ENCODE results near the gene ETHE1.

Gene ETHE1

DNA sequence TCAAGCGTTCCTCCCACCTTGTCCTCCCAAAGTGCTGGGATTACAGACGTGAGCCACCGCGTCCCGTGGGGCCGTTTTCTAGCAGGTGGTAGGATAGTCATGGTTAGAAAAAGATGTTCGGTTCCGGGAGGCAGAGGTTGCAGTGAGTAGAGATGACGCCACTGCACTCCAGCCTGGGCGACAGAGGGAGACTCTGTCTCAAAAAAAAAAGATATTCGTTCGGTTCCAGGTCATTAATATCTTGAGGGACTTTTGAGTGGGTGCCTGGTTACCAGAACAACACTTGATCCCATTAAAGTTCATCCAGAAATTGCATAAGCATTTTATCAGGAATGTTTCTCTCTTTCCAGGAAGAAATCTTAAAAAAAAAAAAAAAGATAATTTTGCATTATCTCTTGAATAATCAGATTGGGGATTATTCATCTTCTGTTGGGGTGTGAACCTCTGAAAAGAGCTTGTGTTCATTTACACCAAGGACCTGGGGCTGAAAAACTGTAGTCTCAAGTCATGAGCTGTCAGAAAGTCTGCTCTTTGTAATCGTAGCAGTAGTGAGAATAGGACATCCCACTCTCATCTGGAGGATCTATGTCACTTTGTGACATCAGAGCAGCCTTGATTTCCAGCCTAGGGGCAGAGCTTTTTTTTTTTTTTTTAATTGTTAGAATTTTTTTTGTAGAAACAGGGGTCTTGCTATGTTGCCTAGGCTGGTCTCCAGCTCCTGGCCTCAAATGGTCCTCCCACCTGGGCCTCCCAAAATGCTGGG, 1.0 kb upstream of the ETHE1 start:
- H3K14ac ChIP-seq (ENCODE audit: low read length in 2 of 2) = no peak overlapping the region
- no peaks in the 10 kb centered on the region for H3K9me3 ChIP-seq (ENCODE audit: control insufficient read depth, low read length)
- peaks cover 15% of the 10 kb centered on the region for H3K79me1 ChIP-seq (replicated peaks; ENCODE audit: low read length, poor library complexity, severe bottlenecking)
- H3K4ac ChIP-seq (ENCODE audit: low read depth in 1 of 2, low read length in 2 of 2) = no peak overlapping the region
- no peak overlapping the region for H2BK12ac ChIP-seq (ENCODE audit: low read length in 2 of 2)
- no peaks in the 10 kb centered on the region for H3K27me3 ChIP-seq (ENCODE audit: control insufficient read depth in 1 of 2, insufficient read depth in 1 of 2, low read length in 2 of 2)
- no peak overlapping the region for H4K91ac ChIP-seq (ENCODE audit: low read length)
- H3K4me2 ChIP-seq (ENCODE audit: low read length, poor library complexity, severe bottlenecking) = no peak overlapping the region
- no peak overlapping the region for H4K8ac ChIP-seq (ENCODE audit: low read length)
- H3K4me3 ChIP-seq (ENCODE audit: insufficient read depth in 1 of 2, low read depth in 1 of 2, low read length in 2 of 2) = peak overlapping the region in 1 of 2 experiments; percentile 97
- peaks cover 24% of the 10 kb centered on the region for H3K4me1 ChIP-seq (ENCODE audit: control insufficient read depth, insufficient read depth, low read depth, low read length)
- no peak overlapping the region for H2AK5ac ChIP-seq (ENCODE audit: low read length, severe bottlenecking)
- WGBS = 62% methylated on average over 13 of the region's 13 CpGs
- no peak overlapping the region for H2BK15ac ChIP-seq (ENCODE audit: low read depth, poor library complexity, severe bottlenecking)
- H3K9ac ChIP-seq (ENCODE audit: low read length) = peak overlapping the region; percentile 93
- peak; percentile 37 for DNase-seq
- no peak overlapping the region for H3K27ac ChIP-seq (ENCODE audit: low read length, poor library complexity, severe bottlenecking)
- H2BK120ac ChIP-seq (ENCODE audit: low read depth, low read length) = no peak overlapping the region
- no peak overlapping the region for H3K23ac ChIP-seq (ENCODE audit: low read length in 2 of 2)
- H2BK5ac ChIP-seq (ENCODE audit: low read depth, low read length, poor library complexity, severe bottlenecking) = no peak overlapping the region
- no peaks in the 10 kb centered on the region for H3K36me3 ChIP-seq (ENCODE audit: control insufficient read depth in 1 of 2, insufficient read depth in 2 of 2, low read depth in 1 of 2, low read length in 2 of 2)
- no peak overlapping the region for H2AFZ ChIP-seq (ENCODE audit: low read depth, low read length)
- no peak overlapping the region for H3K18ac ChIP-seq (ENCODE audit: low read depth in 1 of 2, low read length in 2 of 2)

DNA sequence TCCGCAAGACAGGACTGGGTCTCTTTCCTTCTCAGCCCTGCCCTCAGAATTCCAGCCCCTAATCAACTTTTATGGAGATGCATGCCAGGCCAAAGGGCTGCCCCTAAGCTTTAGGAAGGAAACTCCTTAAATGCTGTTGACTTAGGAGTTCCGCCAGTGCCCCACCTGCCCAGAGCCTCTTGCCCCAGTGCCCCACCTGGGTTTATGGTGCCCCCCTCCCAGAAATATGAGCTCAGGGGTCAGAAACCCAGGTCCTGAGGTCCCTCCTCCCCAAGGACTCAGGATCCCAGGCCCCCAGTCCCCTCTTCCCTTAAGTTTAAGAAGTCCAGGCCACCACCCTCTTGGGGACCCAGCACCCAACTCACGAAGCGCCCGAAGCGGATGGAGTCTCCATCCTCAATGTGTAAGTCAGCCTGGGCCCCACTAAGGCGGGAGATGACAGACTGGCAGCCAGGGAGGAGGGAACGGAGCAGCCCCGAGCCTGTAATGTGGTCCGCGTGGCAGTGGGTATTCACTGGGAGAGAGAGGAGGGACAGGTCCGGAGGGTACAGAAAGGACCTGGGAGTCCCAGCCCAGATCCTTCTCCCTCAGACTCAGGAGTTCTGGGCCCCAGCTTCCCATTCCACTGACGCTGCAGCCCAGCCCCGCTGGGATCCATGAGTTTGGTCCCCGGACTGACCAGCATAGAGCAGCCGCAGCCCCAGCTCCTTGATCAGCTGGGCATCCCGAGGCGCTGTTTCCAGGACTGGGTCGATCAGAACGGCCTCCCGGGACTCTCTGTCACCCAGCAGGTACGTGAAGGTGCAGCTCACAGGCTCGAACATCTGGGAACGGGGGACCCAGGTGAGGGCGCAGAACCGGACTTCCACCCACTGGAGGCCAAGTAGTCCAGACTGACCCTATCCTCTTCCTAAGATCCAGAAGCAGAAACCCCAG, 897 bp downstream of the ETHE1 start:
- Histone ChIP-seq H3K9ac (ENCODE audit: low read length) (peak overlapping the region; percentile 93), H3K4me1 (ENCODE audit: control insufficient read depth, insufficient read depth, low read depth, low read length) (peaks cover 21% of the 10 kb centered on the region), H3K27me3 (ENCODE audit: control insufficient read depth in 1 of 2, insufficient read depth in 1 of 2, low read length in 2 of 2) (no peaks in the 10 kb centered on the region), H4K91ac (ENCODE audit: low read length) (peak overlapping the region; percentile 39), H3K79me1 (replicated peaks; ENCODE audit: low read length, poor library complexity, severe bottlenecking) (peaks cover 21% of the 10 kb centered on the region), H3K14ac (ENCODE audit: low read length in 2 of 2) (no peak overlapping the region), H2AFZ (ENCODE audit: low read depth, low read length) (peak overlapping the region; percentile 96), H3K27ac (ENCODE audit: low read length, poor library complexity, severe bottlenecking) (no peak overlapping the region), H3K36me3 (ENCODE audit: control insufficient read depth in 1 of 2, insufficient read depth in 2 of 2, low read depth in 1 of 2, low read length in 2 of 2) (peaks cover 0 to 2% of the 10 kb centered on the region in 2 experiments), H2AK5ac (ENCODE audit: low read length, severe bottlenecking) (no peak overlapping the region), H2BK12ac (ENCODE audit: low read length in 2 of 2) (no peak overlapping the region), H3K23ac (ENCODE audit: low read length in 2 of 2) (peak overlapping the region in 1 of 2 experiments; percentile 75), H3K4me3 (ENCODE audit: insufficient read depth in 1 of 2, low read depth in 1 of 2, low read length in 2 of 2) (peak overlapping the region; percentile 97 to 99), H4K8ac (ENCODE audit: low read length) (no peak overlapping the region), H3K18ac (ENCODE audit: low read depth in 1 of 2, low read length in 2 of 2) (peak overlapping the region; percentile 37 to 47), H2BK15ac (ENCODE audit: low read depth, poor library complexity, severe bottlenecking) (no peak overlapping the region), H2BK120ac (ENCODE audit: low read depth, low read length) (no peak overlapping the region), H3K4ac (ENCODE audit: low read depth in 1 of 2, low read length in 2 of 2) (peak overlapping the region in 1 of 2 experiments; percentile 51), H3K9me3 (ENCODE audit: control insufficient read depth, low read length) (no peaks in the 10 kb centered on the region), H3K4me2 (ENCODE audit: low read length, poor library complexity, severe bottlenecking) (peak overlapping the region; percentile 99), H2BK5ac (ENCODE audit: low read depth, low read length, poor library complexity, severe bottlenecking) (no peak overlapping the region)
- WGBS = 3% methylated on average over 26 of the region's 26 CpGs
- peak; percentile 44 for DNase-seq

DNA sequence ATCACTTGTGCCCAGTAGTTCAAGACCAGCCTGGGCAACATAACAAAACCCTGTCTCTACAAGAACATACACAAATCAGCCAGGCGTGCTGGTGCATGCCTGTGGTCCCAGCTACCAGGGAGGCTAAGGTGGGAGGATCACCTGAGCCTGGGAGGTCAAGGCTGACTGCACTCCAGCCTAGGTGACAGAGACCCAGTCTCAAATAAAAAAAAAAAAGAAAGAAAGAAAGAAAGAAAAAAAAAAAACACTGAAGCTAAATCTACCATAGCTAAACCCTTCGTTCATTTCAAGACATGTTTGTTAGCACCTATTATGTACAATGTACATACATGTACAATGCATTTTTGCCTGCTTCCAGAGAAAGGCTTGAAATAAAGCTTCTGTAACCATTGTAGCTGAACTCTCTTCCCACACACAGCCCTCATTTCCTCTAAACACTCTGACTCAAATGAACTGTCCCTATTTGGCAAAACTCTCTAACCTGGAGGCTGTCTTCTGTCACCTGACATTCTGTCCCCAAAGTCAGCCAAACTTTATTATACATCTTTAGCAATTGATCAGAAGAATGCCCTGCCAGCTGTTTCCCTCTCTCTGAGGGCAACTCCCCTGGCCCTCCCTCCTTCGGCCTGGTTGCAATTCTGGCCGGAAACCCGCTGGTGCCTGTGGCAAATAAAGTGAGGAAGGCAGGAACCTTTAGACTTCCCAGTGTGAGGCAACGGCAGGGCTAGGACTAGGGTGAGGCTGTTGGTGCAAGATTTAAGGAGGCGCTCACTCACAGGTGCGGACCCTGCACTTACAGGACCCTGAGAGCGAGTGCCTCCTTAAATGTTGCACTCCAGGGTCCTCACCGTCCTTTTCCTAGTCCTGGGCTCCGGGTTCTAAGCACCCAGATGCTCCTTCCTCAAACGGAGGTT, 1.8 kb downstream of the ETHE1 start:
- Histone ChIP-seq H2AFZ (ENCODE audit: low read depth, low read length) (no peak overlapping the region), H3K79me1 (replicated peaks; ENCODE audit: low read length, poor library complexity, severe bottlenecking) (peaks cover 21% of the 10 kb centered on the region), H3K4me2 (ENCODE audit: low read length, poor library complexity, severe bottlenecking) (peak overlapping the region; percentile 99), H3K27ac (ENCODE audit: low read length, poor library complexity, severe bottlenecking) (peak overlapping the region; percentile 13), H3K18ac (ENCODE audit: low read depth in 1 of 2, low read length in 2 of 2) (no peak overlapping the region), H3K36me3 (ENCODE audit: control insufficient read depth in 1 of 2, insufficient read depth in 2 of 2, low read depth in 1 of 2, low read length in 2 of 2) (peaks cover 0 to 5% of the 10 kb centered on the region in 2 experiments), H3K27me3 (ENCODE audit: control insufficient read depth in 1 of 2, insufficient read depth in 1 of 2, low read length in 2 of 2) (no peaks in the 10 kb centered on the region), H3K23ac (ENCODE audit: low read length in 2 of 2) (peak overlapping the region in 1 of 2 experiments; percentile 61), H3K4me3 (ENCODE audit: insufficient read depth in 1 of 2, low read depth in 1 of 2, low read length in 2 of 2) (peak overlapping the region; percentile 26 to 97), H2AK5ac (ENCODE audit: low read length, severe bottlenecking) (no peak overlapping the region), H4K8ac (ENCODE audit: low read length) (no peak overlapping the region), H3K4ac (ENCODE audit: low read depth in 1 of 2, low read length in 2 of 2) (no peak overlapping the region), H3K9me3 (ENCODE audit: control insufficient read depth, low read length) (no peaks in the 10 kb centered on the region), H4K91ac (ENCODE audit: low read length) (no peak overlapping the region), H3K4me1 (ENCODE audit: control insufficient read depth, insufficient read depth, low read depth, low read length) (peaks cover 21% of the 10 kb centered on the region), H3K9ac (ENCODE audit: low read length) (peak overlapping the region; percentile 93), H2BK12ac (ENCODE audit: low read length in 2 of 2) (no peak overlapping the region), H3K14ac (ENCODE audit: low read length in 2 of 2) (no peak overlapping the region), H2BK120ac (ENCODE audit: low read depth, low read length) (no peak overlapping the region), H2BK15ac (ENCODE audit: low read depth, poor library complexity, severe bottlenecking) (no peak overlapping the region), H2BK5ac (ENCODE audit: low read depth, low read length, poor library complexity, severe bottlenecking) (no peak overlapping the region)
- DNase-seq = peak; percentile 50
- 16% methylated on average over 11 of the region's 12 CpGs for WGBS
